Naive thymus-derived CD8-positive, alpha-beta T cell (primary cell): ENCODE results near the gene DHX29. TPM values are rescaled to one million over a fixed set of nuclear protein-coding genes. Genes with fewer than 3 reads are reported as not detected.

Experiments
- ATAC-seq, 2 donors: fragments of 150-1000 bp; cut with Tn5 transposase in 1 of 2; sonication (Bioruptor Pico), chemical (Tn5 transposase) in 1 of 2; 1 replicate in 1 of 2; 2 replicates in 1 of 2; pipeline ENCODE4 v1.10.0; 2021; ENCODE audit warnings: mild to moderate bottlenecking in 2 of 2, moderate library complexity in 2 of 2
- POLR2A ChIA-PET: fragments of 350-600 bp; sonication (Branson Sonifier 250); formaldehyde crosslinking; loops from one replicate; lab custom pipeline; 2021; ENCODE audit warnings: antibody characterized with exemption; lab: Charles Lee
- DNase-seq, 10 donors: peaks; one replicate each; pipeline versions ENCODE4 v3.0.0 to v3.0.0-alpha.2; 2020 to 2022
- H3K27ac Mint-ChIP-seq, 10 donors: one replicate each; pipeline ENCODE4 v1.8.0; 2020 to 2022; ENCODE audit warnings: mild to moderate bottlenecking in 10 of 10, mixed read lengths in 10 of 10, moderate library complexity in 4 of 10, inconsistent platforms in 1 of 10
- H3K27me3 Mint-ChIP-seq, 5 donors: one replicate each; pipeline ENCODE4 v1.8.0; 2021 to 2022; ENCODE audit warnings: mixed read lengths in 5 of 5
- H3K36me3 Mint-ChIP-seq, 3 donors: one replicate each; pipeline ENCODE4 v1.8.0; 2020 to 2022; ENCODE audit warnings: mixed read lengths in 3 of 3, mild to moderate bottlenecking in 2 of 3, inconsistent platforms in 1 of 3
- H3K4me1 Mint-ChIP-seq, 4 donors: one replicate each; pipeline ENCODE4 v1.8.0; 2021 to 2022; ENCODE audit warnings: mixed read lengths in 4 of 4
- H3K4me3 Mint-ChIP-seq, 10 donors: one replicate each; pipeline ENCODE4 v1.8.0; 2020 to 2022; ENCODE audit warnings: mild to moderate bottlenecking in 10 of 10, mixed read lengths in 10 of 10, moderate library complexity in 6 of 10, inconsistent platforms in 1 of 10
- H3K9me3 Mint-ChIP-seq, 9 donors: one replicate each; pipeline ENCODE4 v1.8.0; 2020 to 2022; ENCODE audit warnings: mixed read lengths in 9 of 9, mild to moderate bottlenecking in 3 of 9, inconsistent platforms in 1 of 9, moderate library complexity in 1 of 9
- polyA plus RNA-seq, 3 donors: library from polyadenylated mRNA; unstranded; fragments of 300-500 nt; fragmentation: Illumina TruSeq; gene quantifications; one replicate each; pipeline ENCODE4 v1.2.3, GENCODE V29; 2021
- total RNA-seq, 8 experiments: library from RNA in 2 of 8; stranded (reverse) in 2 of 8; gene quantifications; one replicate each; pipeline ENCODE4 v1.2.3 and lab custom pipeline; 2021 to 2026

Gene DHX29
- total and polyA plus RNA-seq, 5 experiments from 2014 or later: 14.3 to 23.9 (median 16.0) TPM

GRCh38 chr5:55226934-55227663, 80.4 kb downstream of the DHX29 start, which contains the start of gene MCIDAS:
Gene MCIDAS, minus strand, starts transcription at chr5:55227315. Its CDS starts 177 bp downstream, at chr5:55227138.
- peaks cover 0 to 4% (median 0%) of the 10 kb centered on the region in 9 donors for H3K9me3 Mint-ChIP-seq
- peak in 6 of 10 donors; percentile 19 to 67 (median 32) for DNase-seq
- no peak within 1 kb of the TSS for H3K27ac Mint-ChIP-seq
- H3K4me3 Mint-ChIP-seq: peak within 1 kb of the TSS; percentile 59 to 81 (median 74)
- POLR2A ChIA-PET: no interaction called here
- peaks cover 61 to 91% (median 85%) of the 10 kb centered on the region in 5 donors for H3K27me3 Mint-ChIP-seq
- H3K4me1 Mint-ChIP-seq: peaks cover 24 to 51% (median 50%) of the 10 kb centered on the region in 4 donors
- ATAC-seq: peak; percentile 38 to 45
- no peaks in the 10 kb centered on the region for H3K36me3 Mint-ChIP-seq

GRCh38 chr5:55226027-55226933, 81.2 kb downstream of the DHX29 start:
- H3K4me3 Mint-ChIP-seq: peak overlapping the region; percentile 52 to 77 (median 71)
- peaks cover 59 to 91% (median 82%) of the 10 kb centered on the region in 5 donors for H3K27me3 Mint-ChIP-seq
- H3K9me3 Mint-ChIP-seq: peaks cover 0 to 4% (median 0%) of the 10 kb centered on the region in 9 donors
- peak; percentile 52 to 55 for ATAC-seq
- DNase-seq: peak in 5 of 10 donors; percentile 14 to 40 (median 31)
- peaks cover 20 to 45% (median 44%) of the 10 kb centered on the region in 4 donors for H3K4me1 Mint-ChIP-seq
- H3K27ac Mint-ChIP-seq: no peak overlapping the region
- POLR2A ChIA-PET: interaction anchor here (1.4 kb wide), 1 partner anchor 11 kb away, joined by 4 read pairs; no protein-coding TSS in a partner anchor
- H3K36me3 Mint-ChIP-seq: peaks cover 0 to under 1% (median 0%) of the 10 kb centered on the region in 3 donors

GRCh38 chr5:55225346-55225745, 82.1 kb downstream of the DHX29 start:
- Mint-ChIP-seq H3K4me1 (peaks cover 18 to 47% (median 43%) of the 10 kb centered on the region in 4 donors), H3K36me3 (peaks cover 0 to 2% (median 0%) of the 10 kb centered on the region in 3 donors), H3K9me3 (peaks cover 0 to 4% (median 0%) of the 10 kb centered on the region in 9 donors), H3K4me3 (peak overlapping the region in 4 of 10 donors; percentile 12 to 77 (median 49)), H3K27ac (no peak overlapping the region), H3K27me3 (peaks cover 53 to 91% (median 79%) of the 10 kb centered on the region in 5 donors)
- DNase-seq (no peak), ATAC-seq (no peak)
- POLR2A ChIA-PET: interaction anchor here (1.4 kb wide), 1 partner anchor 10 kb away, joined by 4 read pairs; no protein-coding TSS in a partner anchor

- POLR2A ChIA-PET: interaction anchor here (1.4 kb wide), 1 partner anchor 10 kb away, joined by 5 read pairs; no protein-coding TSS in a partner anchor
- no peak for ATAC-seq
- peaks cover 20 to 51% (median 46%) of the 10 kb centered on the region in 4 donors for H3K4me1 Mint-ChIP-seq
- peaks cover 0 to 4% (median 0%) of the 10 kb centered on the region in 9 donors for H3K9me3 Mint-ChIP-seq
- no peak overlapping the region for H3K27ac Mint-ChIP-seq
- peaks cover 0 to 2% (median 0%) of the 10 kb centered on the region in 3 donors for H3K36me3 Mint-ChIP-seq
- H3K27me3 Mint-ChIP-seq: peaks cover 49 to 91% (median 78%) of the 10 kb centered on the region in 5 donors
- H3K4me3 Mint-ChIP-seq: peak overlapping the region; percentile 39 to 82 (median 58)
- no peak for DNase-seq
Measured at GRCh38 chr5:55223812-55224240, 83.7 kb downstream of the DHX29 start.

GRCh38 chr5:55222985-55223811, 84.3 kb downstream of the DHX29 start:
- H3K36me3 Mint-ChIP-seq: peaks cover 0 to 2% (median 0%) of the 10 kb centered on the region in 3 donors
- H3K9me3 Mint-ChIP-seq: peaks cover 0 to 4% (median 0%) of the 10 kb centered on the region in 9 donors
- ATAC-seq (peak; percentile 17 to 26), DNase-seq (peak in 1 of 10 donors; percentile 23)
- H3K4me3 Mint-ChIP-seq: peak overlapping the region; percentile 46 to 82 (median 70)
- POLR2A ChIA-PET: interaction anchor here (1.4 kb wide), 1 partner anchor 11 kb away, joined by 5 read pairs; no protein-coding TSS in a partner anchor
- peaks cover 20 to 51% (median 46%) of the 10 kb centered on the region in 4 donors for H3K4me1 Mint-ChIP-seq
- H3K27me3 Mint-ChIP-seq: peaks cover 48 to 91% (median 77%) of the 10 kb centered on the region in 5 donors
- H3K27ac Mint-ChIP-seq: no peak overlapping the region

GRCh38 chr5:55222092-55222984, 85.2 kb downstream of the DHX29 start:
- peaks cover 0 to 4% (median 0%) of the 10 kb centered on the region in 9 donors for H3K9me3 Mint-ChIP-seq
- H3K36me3 Mint-ChIP-seq: peaks cover 0 to 2% (median 0%) of the 10 kb centered on the region in 3 donors
- peak overlapping the region; percentile 20 to 80 (median 57) for H3K4me3 Mint-ChIP-seq
- peak overlapping the region in 1 of 10 donors; percentile 15 for H3K27ac Mint-ChIP-seq
- no peak for ATAC-seq
- peaks cover 46 to 91% (median 73%) of the 10 kb centered on the region in 5 donors for H3K27me3 Mint-ChIP-seq
- DNase-seq: no peak
- H3K4me1 Mint-ChIP-seq: peaks cover 17 to 44% (median 39%) of the 10 kb centered on the region in 4 donors
- POLR2A ChIA-PET: no interaction called here

GRCh38 chr5:55220433-55221185, 86.9 kb downstream of the DHX29 start:
- peak overlapping the region; percentile 58 to 81 (median 74) for H3K4me3 Mint-ChIP-seq
- ATAC-seq: peak; percentile 49 to 51
- H3K9me3 Mint-ChIP-seq: peaks cover 0 to 4% (median 0%) of the 10 kb centered on the region in 9 donors
- POLR2A ChIA-PET: interaction anchor here (1.4 kb wide), 1 partner anchor 11 kb away, joined by 6 read pairs; no protein-coding TSS in a partner anchor
- peak overlapping the region in 1 of 10 donors; percentile 50 for H3K27ac Mint-ChIP-seq
- H3K27me3 Mint-ChIP-seq: peaks cover 48 to 91% (median 72%) of the 10 kb centered on the region in 5 donors
- H3K4me1 Mint-ChIP-seq: peaks cover 15 to 35% (median 32%) of the 10 kb centered on the region in 4 donors
- H3K36me3 Mint-ChIP-seq: peaks cover 0 to 2% (median 0%) of the 10 kb centered on the region in 3 donors
- peak in 1 of 10 donors; percentile 23 for DNase-seq

- Mint-ChIP-seq H3K36me3 (peaks cover 0 to 2% (median 0%) of the 10 kb centered on the region in 3 donors), H3K4me3 (peak overlapping the region in 6 of 10 donors; percentile 70 to 80 (median 74)), H3K27ac (no peak overlapping the region), H3K4me1 (peaks cover 15 to 34% (median 32%) of the 10 kb centered on the region in 4 donors), H3K9me3 (peaks cover 0 to 4% (median 0%) of the 10 kb centered on the region in 9 donors), H3K27me3 (peaks cover 43 to 82% (median 63%) of the 10 kb centered on the region in 5 donors)
- DNase-seq: no peak
- POLR2A ChIA-PET: interaction anchor here (1.4 kb wide), 1 partner anchor 12 kb away, joined by 6 read pairs; no protein-coding TSS in a partner anchor
- ATAC-seq: no peak
Measured at GRCh38 chr5:55219770-55220169, 87.7 kb downstream of the DHX29 start.

- H3K4me3 Mint-ChIP-seq: no peak overlapping the region
- ATAC-seq (no peak), DNase-seq (no peak)
- peaks cover 35 to 74% (median 55%) of the 10 kb centered on the region in 5 donors for H3K27me3 Mint-ChIP-seq
- H3K4me1 Mint-ChIP-seq: peaks cover 15 to 33% (median 30%) of the 10 kb centered on the region in 4 donors
- peaks cover 0 to 2% (median 0%) of the 10 kb centered on the region in 3 donors for H3K36me3 Mint-ChIP-seq
- POLR2A ChIA-PET: interaction anchor here (0.6 kb wide), 1 partner anchor 739 kb away, joined by 3 read pairs; no protein-coding TSS in a partner anchor
- H3K9me3 Mint-ChIP-seq: peaks cover 0 to 4% (median 0%) of the 10 kb centered on the region in 9 donors
- peak overlapping the region in 1 of 10 donors; percentile 16 for H3K27ac Mint-ChIP-seq
Measured at GRCh38 chr5:55218967-55219366, 88.5 kb downstream of the DHX29 start.
